Ammon's horn (tissue), 1 donor: ENCODE data around the gene SMIM45.

ENCODE experiments used
- DNase-seq: peaks from one replicate; pipeline ENCODE4 v3.0.0-alpha.2; 2016; ENCODE audit warnings: low spot score

SMIM45 gene

DNA sequence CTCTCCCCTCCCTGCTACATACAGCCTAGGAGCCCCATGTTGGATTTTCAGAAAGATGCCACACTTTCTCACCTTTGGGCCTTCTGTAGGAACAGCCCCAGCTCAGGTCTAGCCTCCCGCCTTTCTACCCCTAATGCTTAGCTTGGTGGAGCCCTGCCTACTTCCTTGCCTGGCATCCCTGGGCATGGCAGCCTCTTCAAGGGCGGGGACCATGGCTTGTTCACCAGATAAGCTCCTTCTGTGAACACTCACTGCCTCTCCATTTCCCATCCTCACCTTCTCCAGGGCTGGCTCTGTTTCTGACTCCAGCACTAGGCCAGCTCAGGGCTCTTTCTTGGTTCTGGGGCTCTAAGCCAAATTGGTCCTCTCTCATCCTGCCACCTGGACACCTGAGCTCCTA, 18.7 kb downstream of the SMIM45 start:
- no peak for DNase-seq

GRCh38 chr22:41971431-41971830, 19.5 kb downstream of the SMIM45 start:
- DNase-seq: no peak

- no peak for DNase-seq
Observed at GRCh38 chr22:41974691-41975290, 22.8 kb downstream of the SMIM45 start.

DNA sequence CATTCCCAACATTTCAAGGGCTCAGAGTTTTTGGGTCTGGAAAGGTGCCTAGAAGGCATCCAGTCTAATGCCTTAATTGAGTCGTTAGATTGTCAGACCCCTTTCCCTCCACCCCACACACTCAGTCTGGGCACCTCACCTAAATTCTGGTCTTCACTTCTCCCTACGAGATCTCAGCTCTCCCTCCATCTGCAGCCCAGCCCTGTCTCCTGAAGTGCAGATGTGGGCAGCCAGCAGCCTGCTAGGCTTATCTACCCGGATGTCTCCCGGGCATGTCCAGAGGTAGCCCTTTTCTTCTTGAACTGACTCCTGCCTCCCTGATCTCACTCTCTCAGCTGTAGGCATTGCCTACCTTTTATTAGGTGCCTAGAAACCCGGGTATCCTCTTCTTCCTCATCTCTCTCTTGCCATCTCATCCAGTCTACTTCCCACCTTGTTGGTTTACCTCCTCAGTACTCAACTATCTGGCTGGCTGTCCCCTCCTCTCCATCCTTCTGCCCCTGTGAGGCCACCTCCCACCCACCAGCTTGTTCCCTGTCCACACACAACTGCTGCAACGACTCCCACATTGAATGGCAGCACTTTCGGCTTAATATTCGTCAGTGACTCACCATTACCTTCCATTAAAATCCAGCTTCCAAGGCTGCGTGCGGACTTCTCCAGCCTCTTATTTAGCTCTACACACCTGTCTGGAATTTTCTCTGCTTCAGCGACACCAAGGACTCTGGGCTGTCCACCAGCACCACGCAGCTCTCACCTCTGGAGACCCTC, 23.5 kb downstream of the SMIM45 start:
- DNase-seq: no peak

DNA sequence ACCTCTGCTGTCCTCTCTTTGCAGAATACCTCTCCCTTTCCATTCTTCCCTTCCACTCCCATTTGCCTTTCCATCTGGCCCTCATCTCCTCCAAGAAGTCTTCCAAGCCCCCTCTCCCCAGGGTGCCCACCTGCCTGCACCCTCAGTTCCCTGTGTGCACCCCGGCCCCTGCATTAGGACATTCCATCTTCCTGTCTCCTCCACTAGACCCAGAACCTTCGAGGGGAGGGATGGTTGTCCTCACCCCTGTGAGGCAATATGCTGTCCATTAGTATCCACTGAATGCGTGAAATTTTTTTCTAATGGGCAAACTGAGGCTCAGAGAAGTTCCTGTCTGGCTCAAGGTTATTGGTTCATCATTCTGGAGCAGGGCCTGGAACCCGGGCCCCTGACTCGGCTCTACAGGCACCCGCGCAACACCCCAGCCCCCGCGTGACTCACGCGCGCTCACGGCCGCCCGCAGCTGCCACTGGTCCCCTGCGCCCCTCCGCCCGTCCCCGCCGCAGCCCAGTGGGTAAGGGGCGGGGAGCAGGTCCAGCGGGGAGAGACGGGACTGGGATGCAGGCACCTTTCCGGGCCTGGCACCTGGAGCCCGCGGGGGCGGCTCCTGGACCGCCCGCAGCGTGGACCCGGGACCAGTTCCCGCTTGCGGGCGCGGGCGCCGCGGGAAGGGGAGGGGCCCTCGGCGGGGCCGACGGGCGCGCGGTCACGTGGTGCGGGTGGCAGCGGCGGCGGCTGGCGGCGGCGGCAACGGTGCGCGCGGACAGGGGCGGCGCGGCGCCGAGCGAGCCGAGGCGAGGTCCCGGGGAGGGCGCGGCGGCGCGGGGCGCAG, 24.3 kb downstream of the SMIM45 start:
- DNase-seq: peak; percentile 72

- DNase-seq: peak; percentile 51
Observed at GRCh38 chr22:41976961-41977566, 25.1 kb downstream of the SMIM45 start.

- no peak for DNase-seq
Observed at GRCh38 chr22:41978732-41979131, 26.8 kb downstream of the SMIM45 start.

DNA sequence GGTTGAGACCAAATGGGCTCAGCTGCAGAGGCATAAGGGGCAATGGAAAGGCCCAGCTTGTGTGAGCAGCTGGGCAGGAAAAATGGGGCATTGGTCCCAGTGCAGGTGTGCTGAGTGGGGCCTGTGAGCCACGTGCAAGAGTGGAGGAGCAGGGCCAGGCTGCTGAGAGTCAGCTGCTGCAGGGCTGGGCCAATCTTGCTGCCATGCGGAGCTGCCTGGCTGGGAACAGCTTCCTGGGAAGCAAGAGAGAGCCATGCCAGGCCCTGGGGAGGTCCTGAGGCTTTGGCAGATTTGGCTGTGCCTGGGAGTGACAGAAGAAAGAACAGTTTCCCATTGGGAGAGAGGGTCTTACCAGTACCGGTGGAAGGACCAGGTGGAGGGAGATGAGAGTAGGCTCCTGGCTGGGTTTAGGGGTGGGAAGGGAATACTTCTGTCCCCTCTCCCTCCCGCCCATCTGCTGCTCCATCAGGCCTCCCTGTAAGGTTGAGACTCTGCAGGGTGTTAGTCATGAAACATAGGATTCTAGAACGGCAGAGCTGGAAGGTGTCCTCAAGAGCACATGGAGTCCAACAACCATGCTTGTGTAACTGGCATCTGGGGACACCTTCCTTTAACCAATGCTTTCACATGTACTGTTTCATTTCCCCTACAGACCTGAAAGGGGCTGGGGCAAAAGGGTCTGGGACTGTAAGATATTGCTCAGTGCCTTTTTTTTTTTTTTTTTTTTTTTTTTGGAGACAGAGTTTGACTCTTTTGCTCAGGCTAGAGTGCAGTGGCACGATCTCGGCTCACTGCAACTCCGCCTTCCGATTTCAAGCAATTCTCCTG, 27.7 kb downstream of the SMIM45 start:
- DNase-seq: peak; percentile 58

GRCh38 chr22:41982865-41983264, 30.9 kb downstream of the SMIM45 start:
- DNase-seq: no peak

DNA sequence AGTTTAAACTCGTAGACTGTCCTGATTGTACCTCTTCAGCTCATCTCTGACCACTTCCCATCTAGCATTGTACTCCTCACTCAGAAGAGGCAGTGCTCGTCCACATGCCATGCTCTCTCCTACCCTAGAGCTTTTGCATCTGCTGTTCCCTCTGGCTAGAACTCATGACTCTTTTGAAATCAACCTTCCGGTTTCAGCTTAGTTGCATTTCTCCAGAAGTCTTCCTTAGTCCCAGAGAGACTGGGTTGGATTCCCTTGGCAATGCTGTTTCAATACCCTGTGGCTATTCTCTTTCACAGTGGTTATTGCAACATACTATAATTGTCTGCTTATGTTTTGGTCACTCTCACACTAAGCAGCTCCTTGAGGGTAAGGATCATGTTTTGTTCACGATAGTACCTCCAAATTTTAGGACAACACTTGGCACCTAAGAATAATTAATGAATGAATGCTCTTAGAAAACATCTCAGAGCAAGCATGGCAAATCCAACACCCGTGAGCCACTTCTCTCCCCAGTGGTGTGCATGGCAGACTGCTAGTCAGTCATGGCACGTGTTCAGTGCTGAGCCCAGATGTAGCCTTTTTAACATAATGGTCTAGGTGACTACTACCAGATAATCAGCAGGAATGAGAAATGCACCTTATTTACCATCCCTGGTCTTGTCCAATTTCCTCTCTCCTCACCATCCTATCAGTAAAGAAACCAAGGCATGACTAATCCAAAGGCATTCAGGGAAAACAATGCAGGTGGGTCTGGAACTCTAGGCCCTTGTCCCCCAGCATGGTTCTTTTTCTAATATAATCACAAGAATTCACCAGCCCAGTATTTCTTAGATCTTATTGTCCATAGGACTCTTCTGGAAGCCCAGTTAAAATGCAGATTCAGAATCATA, 31.8 kb downstream of the SMIM45 start:
- no peak for DNase-seq

- no peak for DNase-seq
Observed at GRCh38 chr22:41987276-41987675, 35.3 kb downstream of the SMIM45 start.

- DNase-seq: no peak
Observed at GRCh38 chr22:41989246-41989645, 37.3 kb downstream of the SMIM45 start.

GRCh38 chr22:41991111-41991510, 39.2 kb downstream of the SMIM45 start:
- DNase-seq: no peak

DNA sequence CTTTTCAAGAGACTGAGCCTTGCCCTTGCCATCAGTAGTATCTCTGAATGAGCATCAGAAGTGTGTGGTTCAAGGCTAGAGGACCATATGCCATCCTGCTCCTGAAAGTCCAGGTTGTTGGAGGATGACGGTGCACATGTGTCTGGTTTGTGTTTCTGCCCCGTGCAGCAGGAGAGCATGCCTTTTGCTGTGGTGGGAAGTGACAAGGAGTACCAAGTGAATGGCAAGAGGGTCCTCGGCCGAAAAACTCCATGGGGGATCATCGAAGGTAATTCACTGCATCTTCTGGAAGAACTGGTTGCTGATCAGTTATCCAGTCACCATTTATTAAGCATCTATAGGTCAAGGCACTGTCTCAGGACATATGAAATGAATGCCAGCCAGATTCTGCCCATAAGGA, 40.5 kb downstream of the SMIM45 start:
- no peak for DNase-seq

GRCh38 chr22:41995211-41995610, 43.3 kb downstream of the SMIM45 start:
- DNase-seq: no peak

DNA sequence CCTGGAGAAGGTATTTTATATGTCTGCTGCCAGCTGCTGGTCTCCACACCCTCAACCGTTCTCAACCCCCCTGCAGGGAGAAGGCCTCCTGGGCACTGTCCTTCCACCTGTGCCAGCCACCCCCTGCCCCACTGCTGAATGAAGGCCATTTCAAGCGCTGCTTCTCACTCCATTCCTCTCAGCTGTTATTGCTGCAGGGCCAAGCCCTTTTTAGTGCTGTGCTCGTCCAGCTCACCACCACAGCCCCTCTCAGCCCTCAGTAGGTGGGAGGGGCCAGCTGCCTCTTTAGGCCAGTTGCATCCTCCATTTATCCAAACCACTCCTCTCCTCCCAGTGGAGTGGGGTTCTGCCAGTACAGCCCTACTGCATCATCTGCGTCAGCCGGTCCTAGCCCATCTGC, 44.9 kb downstream of the SMIM45 start:
- DNase-seq: no peak

DNA sequence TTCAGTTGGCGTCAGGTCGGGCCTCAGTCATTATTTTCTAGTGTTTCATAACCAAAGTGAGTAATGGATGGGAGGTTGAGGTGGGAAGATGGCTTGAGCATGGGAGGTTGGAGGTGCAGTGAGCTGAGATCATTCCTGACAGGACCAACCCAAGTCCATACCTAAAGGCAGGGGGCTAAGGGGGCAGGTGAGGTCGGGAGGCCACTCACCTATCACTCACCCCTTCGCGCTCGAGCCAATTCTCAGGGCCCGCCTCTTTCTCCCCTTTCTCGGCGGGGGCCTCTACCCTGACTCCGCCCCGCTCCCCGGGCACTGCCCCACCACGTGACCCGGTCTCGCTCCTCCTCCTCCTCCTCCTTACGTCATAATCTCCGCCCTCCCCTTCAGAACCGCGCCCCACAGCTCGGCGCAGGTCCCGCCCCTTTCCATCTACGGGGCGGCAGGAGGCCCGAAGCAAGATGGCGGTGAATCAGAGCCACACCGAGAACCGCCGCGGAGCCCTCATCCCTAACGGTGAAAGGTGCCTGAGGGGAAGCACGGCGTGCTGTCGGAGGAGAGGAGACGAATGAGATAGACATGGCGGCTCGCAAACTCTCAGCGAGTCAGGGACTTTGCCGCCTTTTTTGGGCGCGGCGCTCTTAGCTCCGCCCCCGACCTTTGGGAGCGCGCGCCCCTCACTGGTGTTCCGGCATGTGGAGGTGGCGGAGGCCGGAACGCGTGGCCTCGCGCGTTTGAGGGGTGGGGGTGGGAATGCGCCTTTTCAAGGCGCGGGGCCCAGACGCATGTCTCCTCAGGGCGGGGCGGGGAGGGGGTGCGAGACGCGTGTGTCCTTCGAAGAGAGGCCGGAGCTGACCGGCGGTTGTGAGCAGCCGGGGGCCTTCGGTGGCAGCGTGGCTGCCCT, 46.7 kb downstream of the SMIM45 start, which contains the start of gene WBP2NL:
Gene WBP2NL (plus strand): TSS at position 428 of the 901 bp plus-strand sequence. CDS start 31 bp downstream, at position 459.
- DNase-seq: peak; percentile 94

- DNase-seq: no peak
Observed at GRCh38 chr22:42000466-42000865, 48.5 kb downstream of the SMIM45 start.

- DNase-seq: no peak
Observed at GRCh38 chr22:42001121-42001520, 49.2 kb downstream of the SMIM45 start.
